Endothelial cell of umbilical vein (primary cell): ENCODE data around the gene DHRS9. TPM values are rescaled to one million over a fixed set of nuclear protein-coding genes. Genes with fewer than 3 reads are reported as not detected.

Source experiments
- BruUV-seq: library from RNA; stranded (reverse); fragments of 400-500 nt; replicated peaks from 2 replicates; lab custom pipeline; 2021; lab: Mats Ljungman, UMichigan
- CTCF ChIA-PET: fragments of 300-600, 350-600 bp; sonication (Branson Sonifier 250); formaldehyde crosslinking; loops from one replicate; lab custom pipeline; 2021; ENCODE audit warnings: antibody characterized with exemption, inconsistent platforms; lab: Charles Lee
- POLR2A ChIA-PET: fragments of 300-600, 350-600 bp; sonication (Branson Sonifier 250); formaldehyde crosslinking; loops from one replicate; lab custom pipeline; 2021; ENCODE audit warnings: antibody characterized with exemption, inconsistent platforms; lab: Charles Lee
- DNase-seq: peaks from one replicate; pipeline ENCODE4 v3.0.0-alpha.2; 2011; ENCODE audit warnings: low read depth, low spot score
- FAIRE-seq: peaks from 2 replicates; lab custom pipeline; 2011; peaks lifted over from hg19 to GRCh38; lab: Jason Lieb, UNC
- H2AFZ ChIP-seq: 2 replicates; pipeline ENCODE4 v1.6.0; 2012; ENCODE audit warnings: low read depth, low read length, control low read depth, inconsistent platforms
- H3K27ac ChIP-seq: 2 replicates; pipeline ENCODE4 v1.5.1; 2011; ENCODE audit warnings: low read depth, mild to moderate bottlenecking, control low read depth, low read length, moderate library complexity; ENCODE audit not compliant: insufficient read depth
- H3K27me3 ChIP-seq, 2 experiments: 2 replicates each; pipeline versions ENCODE4 v1.6.0 to v1.6.1; 2011; ENCODE audit warnings: low read length in 2 of 2, mixed read lengths in 1 of 2; ENCODE audit not compliant: control insufficient read depth in 2 of 2, insufficient read depth in 2 of 2
- H3K36me3 ChIP-seq, 2 experiments: 2 replicates in 1 of 2; 3 replicates in 1 of 2; pipeline ENCODE4 v1.5.1; 2011; ENCODE audit warnings: low read length in 2 of 2, mild to moderate bottlenecking in 1 of 2, moderate library complexity in 1 of 2; ENCODE audit not compliant: control insufficient read depth in 2 of 2, insufficient read depth in 2 of 2; ENCODE audit errors: extremely low read depth in 1 of 2
- H3K4me1 ChIP-seq: 3 replicates; pipeline ENCODE4 v1.5.1; 2011; ENCODE audit warnings: mild to moderate bottlenecking, low read length; ENCODE audit not compliant: control insufficient read depth, insufficient read depth; ENCODE audit errors: extremely low read depth
- H3K4me2 ChIP-seq: 2 replicates; pipeline ENCODE4 v1.6.1; 2011; ENCODE audit warnings: low read length, control low read depth, mixed read lengths; ENCODE audit not compliant: insufficient read depth
- H3K4me3 ChIP-seq, 3 experiments: fragments of 200-600 bp in 1 of 3; sonication (generic), shearing (Covaris generic) in 1 of 3; replicated peaks in 1 of 3; 2 replicates each; pipeline ENCODE4 v1.5.1; 2011 to 2016; ENCODE audit warnings: control low read depth in 3 of 3, low read length in 3 of 3, mild to moderate bottlenecking in 2 of 3, inconsistent platforms in 1 of 3, low read depth in 1 of 3, moderate library complexity in 1 of 3; ENCODE audit not compliant: insufficient read depth in 1 of 3
- H3K79me2 ChIP-seq: 2 replicates; pipeline ENCODE4 v1.6.0; 2012; ENCODE audit warnings: low read length, inconsistent platforms; ENCODE audit not compliant: control insufficient read depth, insufficient read depth
- H3K9ac ChIP-seq: replicated peaks from 2 replicates; pipeline ENCODE3; 2011; ENCODE audit warnings: low read length, control low read depth; ENCODE audit not compliant: insufficient read depth; ENCODE audit errors: extremely low read depth
- H3K9me1 ChIP-seq: replicated peaks from 3 replicates; pipeline ENCODE4 v1.6.0; 2011; ENCODE audit warnings: mild to moderate bottlenecking, low read length; ENCODE audit not compliant: control insufficient read depth, insufficient read depth; ENCODE audit errors: extremely low read depth
- H3K9me3 ChIP-seq: replicated peaks from 2 replicates; pipeline ENCODE4 v1.5.1; 2012; ENCODE audit warnings: low read length, inconsistent platforms; ENCODE audit not compliant: control insufficient read depth, insufficient read depth
- H4K20me1 ChIP-seq: replicated peaks from 2 replicates; pipeline ENCODE3; 2011; ENCODE audit warnings: mild to moderate bottlenecking, low read length; ENCODE audit not compliant: control insufficient read depth, insufficient read depth; ENCODE audit errors: extremely low read depth
- GATA2 ChIP-seq: IDR thresholded peaks from 2 replicates; pipeline ENCODE4 v1.7.0; 2011; ENCODE audit warnings: low read depth, mild to moderate bottlenecking, moderate library complexity, mixed read lengths, low read length; ENCODE audit not compliant: insufficient read length, insufficient read depth
- MYC ChIP-seq: IDR thresholded peaks from one replicate; pipeline ENCODE4 v1.6.1; 2011; ENCODE audit warnings: mild to moderate bottlenecking, low read depth, low read length
- POLR2AphosphoS5 ChIP-seq: IDR thresholded peaks from 2 replicates; pipeline ENCODE4 v1.6.1; 2012; ENCODE audit warnings: low read depth, mild to moderate bottlenecking, control low read depth, low read length, moderate library complexity; ENCODE audit not compliant: insufficient read depth
- dilution Hi-C: fragments of 300-500 bp; cut with MboI; formaldehyde crosslinking; loops from one replicate; pipeline ENCODE4 v1.15.0; 2019; ENCODE audit warnings: low sequenced_read_pairs; ENCODE audit not compliant: extremely low pct_ligation_motif_present
- intact Hi-C: fragments of 100-400 bp; cut with micrococcal nuclease; formaldehyde crosslinking; loops from one replicate; pipeline ENCODE4 v1.10.0; 2022
- polyA plus RNA-seq, 4 experiments: library from polyadenylated mRNA; depleted of rRNA in 3 of 4; stranded (reverse) in 3 of 4; unstranded in 1 of 4; fragments of >200 nt; gene quantifications; 2 replicates each; pipeline versions ENCODE4 v1.2.1 to v1.2.3, GENCODE V29; 2011 to 2012; ENCODE audit warnings: missing spikeins in 1 of 4
- total RNA-seq: library from RNA; stranded (reverse); gene quantifications from 2 replicates; pipeline ENCODE4 v1.2.3, GENCODE V29; 2021
- TF ChIP-seq, protein P1 (sequence below): IDR thresholded peaks from 2 replicates; pipeline ENCODE4 v1.6.1; 2011; ENCODE audit not compliant: insufficient read depth, insufficient read length

DHRS9 gene
- total and polyA plus RNA-seq, 2 donors (not counting 3 experiments of a cell fraction or from before 2014, with no cell fraction given): 0.40 TPM; not detected in 1

- Histone ChIP-seq H3K27me3 (no peaks in the 10 kb centered on the region), H3K9me3 (no peaks in the 10 kb centered on the region), H3K36me3 (no peaks in the 10 kb centered on the region), H4K20me1 (no peaks in the 10 kb centered on the region), H3K4me2 (no peak overlapping the region), H3K79me2 (no peaks in the 10 kb centered on the region), H3K4me3 (no peak overlapping the region), H3K27ac (no peak overlapping the region), H2AFZ (no peak overlapping the region), H3K9ac (no peak overlapping the region), H3K9me1 (no peaks in the 10 kb centered on the region), H3K4me1 (peaks cover 11% of the 10 kb centered on the region)
- POLR2A ChIA-PET: no interaction called here
- intact Hi-C loops: loop anchor here (10.0 kb wide), 1 partner anchor 337 kb away; no protein-coding TSS in a partner anchor
- no peak for FAIRE-seq
- BruUV-seq: no TSS peak
- dilution Hi-C loops: no loop called here
- CTCF ChIA-PET: interaction anchor here (1.1 to 9.0 kb wide), 10 partner anchors 12 to 168 kb away, joined by 3 to 217 read pairs (median 8); partner anchors contain the start of gene DHRS9
- DNase-seq: no peak
- TF ChIP-seq GATA2 (no peak), MYC (no peak), POLR2AphosphoS5 (no peak)
- TF ChIP-seq, protein P1, sequence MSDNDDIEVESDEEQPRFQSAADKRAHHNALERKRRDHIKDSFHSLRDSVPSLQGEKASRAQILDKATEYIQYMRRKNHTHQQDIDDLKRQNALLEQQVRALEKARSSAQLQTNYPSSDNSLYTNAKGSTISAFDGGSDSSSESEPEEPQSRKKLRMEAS: no peak
Observed at GRCh38 chr2:169108099-169108884, 38.9 kb downstream of the DHRS9 start.
